NCI-H1048 (cell line): ENCODE measurements around the gene MYT1.

Experiments
- DNase-seq: peaks from one replicate; lab custom pipeline; 2025; lab: John Stamatoyannopoulos, UW

The MYT1 gene

DNA sequence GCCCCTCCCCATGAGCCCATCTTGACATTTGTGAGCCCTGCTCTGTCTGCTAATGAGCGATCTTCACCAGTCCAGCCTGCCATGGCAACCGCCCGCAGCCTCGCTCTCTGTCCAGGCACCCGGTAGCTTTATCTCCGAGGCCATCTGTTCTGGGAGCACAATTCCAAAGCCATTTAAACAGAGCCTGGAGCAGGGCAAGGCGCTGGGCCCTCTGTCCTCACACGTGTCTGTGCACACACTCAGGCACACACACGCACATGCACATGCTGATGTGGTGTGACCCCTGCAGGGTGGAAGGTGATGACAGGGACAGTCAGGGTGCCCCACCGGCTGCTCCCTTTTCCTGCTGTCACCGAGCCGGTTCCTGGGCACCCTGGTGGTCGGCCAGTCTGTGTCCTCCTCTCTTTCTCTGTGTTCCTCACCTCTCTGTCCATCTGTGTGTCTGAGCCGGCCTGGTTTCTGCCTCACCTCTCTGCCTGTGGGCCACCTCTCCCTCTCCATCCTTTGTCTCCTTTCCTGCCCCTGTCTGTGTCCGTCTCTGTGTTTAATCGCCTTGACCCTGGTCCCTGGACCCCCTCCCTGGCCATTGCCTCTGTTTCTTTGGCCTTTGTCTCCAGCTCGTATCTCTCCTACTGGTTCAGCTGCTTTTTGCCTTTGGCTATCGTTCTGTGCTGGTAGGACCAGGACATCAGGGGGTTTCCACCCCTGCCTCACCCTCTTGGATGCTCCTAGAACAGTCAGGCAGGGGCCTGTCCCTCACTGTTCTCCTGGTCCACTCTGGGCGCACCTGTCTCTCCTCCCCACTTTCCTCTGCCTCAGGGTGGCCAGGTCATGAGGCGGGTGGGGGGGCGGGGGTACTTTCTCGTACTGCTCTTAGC, 8.8 kb upstream of the MYT1 start:
- DNase-seq: no peak

DNA sequence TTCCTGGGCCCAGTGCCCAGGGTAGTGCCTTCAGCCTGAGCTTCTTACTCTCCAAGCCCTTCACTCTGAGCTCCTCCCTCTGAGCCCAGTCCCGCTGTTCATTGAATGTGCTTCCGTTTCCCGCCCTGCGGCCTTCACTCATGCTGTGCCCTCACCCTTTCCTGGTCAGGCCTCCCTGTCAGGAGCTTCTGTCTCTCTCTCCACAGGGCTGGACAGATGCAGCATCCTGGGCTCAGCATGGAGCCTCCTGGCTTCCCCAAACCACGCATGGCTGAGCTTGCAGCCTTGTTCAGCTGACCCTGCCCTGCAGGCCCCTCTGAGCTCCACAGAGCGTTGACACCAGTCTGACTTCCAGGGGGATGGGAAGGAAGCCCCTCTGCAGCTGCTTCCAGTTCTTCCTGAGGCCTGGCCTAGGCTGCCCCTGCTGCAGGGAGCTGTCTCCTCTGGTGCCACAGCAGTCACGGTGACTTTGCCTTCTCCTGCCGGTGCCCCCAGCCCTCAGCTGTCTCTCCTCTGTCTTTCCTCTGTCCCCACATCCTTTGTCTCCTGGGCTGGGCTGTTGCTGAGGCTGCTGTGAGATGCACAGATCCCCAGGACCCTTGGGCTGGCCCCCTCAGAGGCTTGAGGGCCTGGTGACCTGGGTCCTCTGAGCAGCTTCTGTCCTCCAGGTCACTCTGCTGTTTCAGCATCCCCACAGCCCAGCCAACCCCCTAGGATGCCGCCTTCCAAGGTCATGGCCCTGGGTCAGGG, 7.9 kb upstream of the MYT1 start:
- DNase-seq: no peak

GRCh38 chr20:64156886-64157875, 7.1 kb upstream of the MYT1 start:
- no peak for DNase-seq

DNA sequence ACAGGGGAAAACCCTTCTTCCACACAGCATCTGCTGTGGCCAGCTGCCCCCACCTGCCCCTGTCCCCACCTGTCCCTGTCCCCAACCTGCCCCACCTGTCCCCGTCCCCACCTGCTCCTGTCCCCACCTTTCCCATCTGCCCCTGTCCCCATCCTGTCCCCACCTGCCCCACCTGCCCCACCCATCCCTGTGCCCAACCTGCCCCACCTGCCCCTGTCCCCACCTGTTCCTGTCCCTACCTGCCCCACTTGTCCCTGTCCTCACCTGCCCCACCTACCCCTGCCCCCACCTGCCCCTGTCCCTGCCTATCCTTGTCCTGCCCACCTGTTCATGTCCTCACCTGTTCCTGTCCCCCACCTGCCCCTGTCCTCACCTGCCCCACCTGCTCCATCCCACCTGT, 6.4 kb upstream of the MYT1 start:
- no peak for DNase-seq

DNA sequence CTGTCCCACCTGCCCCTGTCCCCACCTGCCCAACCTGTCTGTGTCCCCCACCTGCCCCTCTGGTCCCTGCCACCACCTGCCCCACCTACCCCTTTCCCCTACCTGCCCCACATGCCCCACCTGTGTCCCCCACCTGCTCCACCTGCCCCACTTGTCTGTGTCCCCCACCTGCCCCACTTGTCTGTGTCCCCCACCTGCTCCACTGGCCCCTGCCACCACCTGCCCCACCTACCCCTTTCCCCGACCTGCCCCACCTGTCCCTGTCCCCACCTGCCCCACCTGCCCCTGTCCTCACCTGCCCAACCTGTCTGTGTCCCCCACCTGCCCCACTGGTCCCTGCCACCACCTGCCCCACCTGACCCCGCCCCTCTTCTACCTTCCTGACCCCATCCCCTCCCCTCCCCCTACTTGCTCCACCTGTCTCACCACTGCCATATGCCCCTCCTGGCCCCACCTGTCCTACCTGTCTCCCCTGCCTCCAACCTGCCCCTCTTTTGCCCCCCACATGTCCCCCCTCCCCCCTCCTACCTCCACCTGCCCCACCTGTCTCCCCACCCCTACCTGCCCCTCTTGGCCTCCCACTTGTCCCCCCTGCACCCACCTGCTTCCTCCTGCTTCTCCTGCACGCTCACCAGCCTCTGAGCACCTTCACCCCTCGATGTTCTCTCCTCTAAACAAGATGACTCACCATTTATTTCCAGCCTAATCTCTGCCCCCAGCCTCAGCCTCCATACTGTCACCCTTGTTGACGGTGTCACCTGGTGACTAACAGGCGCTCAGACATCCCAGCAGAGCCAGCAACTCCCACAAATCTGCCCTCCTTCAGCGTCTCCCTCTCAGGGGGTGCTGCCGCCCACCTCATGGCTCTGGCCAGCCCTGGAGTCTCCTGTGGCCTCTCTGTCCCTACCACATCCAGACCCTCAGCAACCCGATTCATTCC, 5.6 kb upstream of the MYT1 start:
- no peak for DNase-seq

DNA sequence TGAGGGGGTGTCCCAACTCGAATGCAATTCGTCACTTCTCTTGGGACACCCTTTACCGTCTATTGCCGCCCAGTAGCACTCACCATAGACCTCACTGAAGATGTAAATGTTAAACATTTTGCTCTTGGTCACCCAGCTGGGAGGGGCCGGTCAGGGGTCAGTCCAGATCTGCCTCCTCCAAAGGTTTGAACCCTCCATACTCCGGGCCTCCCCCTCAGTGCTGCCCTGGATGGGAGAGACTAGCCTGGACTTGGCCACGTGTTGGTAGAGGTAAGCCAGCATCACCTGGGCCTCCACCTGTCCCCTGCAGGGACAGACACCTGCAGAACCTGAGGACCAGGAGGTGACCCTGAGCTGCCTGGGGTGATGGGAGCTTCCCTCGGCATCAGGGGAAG, 5.0 kb upstream of the MYT1 start:
- DNase-seq: no peak

DNA sequence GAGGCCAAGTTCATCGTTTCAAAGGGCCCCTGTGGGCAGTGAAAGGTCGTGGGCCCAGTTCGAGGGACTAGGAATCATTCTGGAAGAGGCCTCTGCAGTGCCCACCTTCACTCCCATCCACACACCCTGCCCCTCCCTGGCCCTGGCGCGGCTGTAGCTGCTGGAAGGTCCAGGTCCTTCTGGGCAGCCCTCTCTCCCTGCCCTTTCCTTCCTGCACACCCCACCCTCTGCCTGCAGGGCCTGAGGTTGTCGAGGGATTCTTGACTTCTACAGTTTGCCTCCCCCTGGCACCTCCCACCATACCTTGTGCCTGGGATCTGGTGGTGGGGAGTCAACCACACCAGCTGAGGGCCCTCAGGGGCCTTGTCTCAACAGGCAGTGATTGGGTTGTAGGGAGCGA, 4.5 kb upstream of the MYT1 start:
- no peak for DNase-seq

- no peak for DNase-seq
These were observed 4.1 kb upstream of the MYT1 start for GRCh38 chr20:64160118-64160517.

- no peak for DNase-seq
These were observed 3.5 kb upstream of the MYT1 start for GRCh38 chr20:64160526-64161355.

- peak; percentile 19 for DNase-seq
These were observed 2.7 kb upstream of the MYT1 start for GRCh38 chr20:64161356-64162238.

DNA sequence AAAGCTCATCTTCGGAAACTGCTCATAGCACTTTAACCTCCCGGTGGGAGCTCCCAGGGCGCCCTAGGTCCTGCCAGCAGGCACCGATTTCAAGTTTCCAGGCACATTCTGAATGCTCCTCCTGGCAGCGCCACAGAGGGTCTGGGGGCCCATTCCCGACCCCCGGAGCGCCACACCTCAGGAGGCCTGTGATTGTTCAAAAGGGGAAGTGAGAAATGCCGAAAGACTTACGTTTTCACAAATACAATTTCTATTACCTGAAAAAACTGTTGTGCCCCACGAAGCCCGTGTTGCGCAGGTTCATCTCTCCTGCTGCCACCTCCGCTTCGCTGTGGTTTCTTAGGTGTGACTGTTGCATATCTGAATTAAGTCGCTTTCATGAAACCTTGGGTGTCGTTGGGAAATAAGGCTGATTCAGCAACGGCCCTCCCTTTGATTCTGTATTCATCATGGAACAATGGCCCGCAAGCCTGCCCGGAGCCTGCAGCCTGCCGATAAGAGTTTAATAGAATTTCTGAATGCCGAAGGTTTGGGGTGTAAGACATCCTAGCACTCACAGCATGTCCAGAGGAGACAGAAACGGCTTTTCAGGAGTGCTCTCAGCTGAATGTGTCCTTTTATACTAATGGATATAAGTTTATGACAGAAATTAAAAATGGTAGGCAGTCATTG, 1.9 kb upstream of the MYT1 start:
- DNase-seq: no peak

GRCh38 chr20:64163776-64164122, 503 bp upstream of the MYT1 start:
- DNase-seq: no peak

DNA sequence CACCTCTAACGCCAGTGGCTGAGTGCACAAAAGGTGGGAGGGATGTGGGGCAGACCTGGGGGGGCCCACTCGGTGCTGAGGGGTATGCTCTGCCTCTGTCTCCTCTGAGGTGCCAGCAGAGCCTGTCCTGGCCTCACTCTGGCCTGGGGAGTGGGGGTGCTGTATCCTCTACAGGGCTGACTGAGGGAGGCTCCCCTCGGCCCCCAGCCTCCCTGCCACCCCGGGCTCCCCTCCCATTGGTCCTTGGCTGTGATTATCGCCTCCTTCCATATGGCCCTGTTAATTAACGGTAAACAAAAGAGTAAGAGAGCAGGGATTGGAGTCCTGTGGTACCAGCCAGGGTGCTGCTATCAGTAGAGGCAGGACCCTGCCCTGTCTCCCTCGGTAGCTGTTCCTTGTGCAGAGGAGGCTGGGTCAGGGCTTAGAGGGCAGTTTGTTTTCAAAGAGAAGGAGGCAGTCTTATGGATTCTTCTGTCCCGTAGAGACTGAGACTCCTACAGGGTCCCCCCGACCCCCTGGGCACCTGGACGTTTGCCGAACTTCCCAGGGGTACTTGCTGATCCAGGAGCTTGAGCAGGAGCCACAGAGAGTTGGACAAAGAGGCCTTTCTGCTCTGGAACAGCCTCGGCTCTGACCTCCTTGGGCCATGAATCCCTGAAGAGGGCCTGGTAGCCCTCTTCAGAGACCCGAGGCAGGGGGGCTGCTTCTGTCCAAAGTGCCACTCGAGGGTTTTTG, 1.8 kb downstream of the MYT1 start:
- DNase-seq: no peak

- DNase-seq: no peak
These were observed 2.7 kb downstream of the MYT1 start for GRCh38 chr20:64166721-64167615.

GRCh38 chr20:64167676-64168075, 3.4 kb downstream of the MYT1 start:
- no peak for DNase-seq

DNA sequence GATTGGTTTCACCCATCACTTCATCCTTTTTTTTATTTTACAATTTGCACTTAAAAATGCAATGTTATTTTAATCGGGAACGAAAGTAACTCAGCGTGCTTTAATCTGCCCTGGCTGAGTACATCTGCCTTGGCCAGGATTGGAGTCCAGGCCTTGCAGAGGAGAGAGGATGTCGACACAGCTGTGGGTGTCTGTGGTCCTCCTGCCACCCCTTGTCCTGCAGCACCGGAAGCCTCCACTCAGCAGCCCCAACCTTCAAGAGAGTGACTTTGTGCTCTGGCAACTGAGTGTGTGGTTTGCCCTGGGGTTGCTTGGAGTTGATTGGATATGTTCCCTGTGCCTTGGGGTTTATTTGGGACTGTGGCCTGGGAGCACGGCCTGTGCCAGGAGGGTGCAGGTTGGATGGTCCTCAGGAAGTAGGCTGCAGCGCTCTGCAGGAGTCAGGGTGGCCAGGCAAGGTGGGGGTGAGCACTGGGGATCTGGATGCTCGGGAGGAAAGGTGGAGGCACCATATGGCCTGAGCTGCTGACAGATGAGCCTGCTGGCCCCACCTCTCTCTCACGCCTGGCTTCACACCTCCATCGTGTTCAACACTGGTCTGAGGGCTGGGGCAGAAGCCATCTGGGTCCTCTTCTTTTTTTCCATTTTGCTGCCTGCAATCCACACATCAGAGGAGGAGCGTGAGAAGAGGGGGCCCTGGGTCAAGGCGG, 4.3 kb downstream of the MYT1 start:
- DNase-seq: no peak
